ENCODE data around the gene NEAT1. TPM values are rescaled to one million over a fixed set of nuclear protein-coding genes. Genes with fewer than 3 reads are reported as not detected.

Gene NEAT1
- total and polyA plus RNA-seq, 9 of the 15 experiments (the other 6 are each of a cell fraction or from before 2014, with no cell fraction given): 20.1 to 389 (median 62.8) TPM

DNA sequence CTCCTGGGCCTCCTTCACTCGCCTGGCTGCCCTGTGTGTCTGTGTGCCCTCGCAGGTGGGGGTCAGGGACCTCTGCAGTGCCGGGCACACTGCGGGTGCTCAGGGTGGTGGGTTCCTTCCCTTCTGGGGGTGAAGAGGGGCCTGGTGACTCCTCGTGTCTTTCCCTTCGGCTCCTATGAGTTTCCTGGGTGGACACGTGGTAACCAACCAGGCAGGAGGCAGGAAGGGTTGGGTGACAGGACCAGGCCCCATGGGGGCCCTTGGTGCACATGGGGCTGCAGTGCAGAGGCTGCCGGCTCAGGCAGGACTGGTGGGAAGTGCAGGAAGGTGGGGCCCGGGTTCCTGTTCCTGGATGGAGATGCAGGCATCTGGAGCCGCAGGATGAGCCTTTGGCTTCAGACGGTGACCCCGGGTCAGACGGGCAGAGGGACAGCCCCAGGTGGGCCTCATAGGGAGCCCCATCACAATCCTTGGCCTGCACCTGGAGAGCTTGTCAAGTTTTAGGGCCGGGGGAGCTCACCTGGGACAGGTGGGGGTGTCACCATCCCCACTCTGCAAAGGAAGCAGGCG is 26.6 kb upstream of the NEAT1 start:
- ATAC-seq: no peak
- no peaks in the 10 kb centered on the region; the same call in 2 of the 3 replicates for H3K79me2 ChIP-seq (ENCODE audit: control insufficient read depth, insufficient read depth, low read length)
- TF ChIP-seq TCF7 (IDR thresholded peaks at IDR 0.05; ENCODE audit: borderline replicate concordance): no peak
- peak; percentile 35; the same call in 1 of the 2 replicates for TF ChIP-seq RBFOX2 (IDR thresholded peaks at IDR 0.05; ENCODE audit: low read depth, low read length)
- H4K20me1 ChIP-seq (replicated peaks; ENCODE audit: control insufficient read depth, insufficient read depth, low read length): no peaks in the 10 kb centered on the region; the same call in 1 of the 2 replicates
- H3K9me1 ChIP-seq (ENCODE audit: control insufficient read depth, insufficient read depth, low read length): no peaks in the 10 kb centered on the region
- H3K9me3 ChIP-seq (replicated peaks; ENCODE audit: control insufficient read depth, insufficient read depth, low read depth, low read length): no peaks in the 10 kb centered on the region
- BruUV-seq (replicated peaks): no TSS peak
- peaks cover 0 to 58% of the 10 kb centered on the region in 2 experiments; a peak in 2 of 5 replicates for H3K4me1 ChIP-seq (replicated peaks in 1 of 2; ENCODE audit: control insufficient read depth in 2 of 2, insufficient read depth in 2 of 2, low read length in 2 of 2)
- in situ Hi-C loops (cut with MboI): no loop called here
- no peak overlapping the region for H2AFZ ChIP-seq (ENCODE audit: low read depth, low read length)
- no peak overlapping the region for H3K4me2 ChIP-seq (ENCODE audit: insufficient read depth, low read length)
- no peaks in the 10 kb centered on the region for H3K27me3 ChIP-seq (ENCODE audit: control insufficient read depth in 2 of 2, insufficient read depth in 2 of 2, low read length in 2 of 2)
- no peak overlapping the region for H3K27ac ChIP-seq (ENCODE audit: extremely low read depth, low read depth, low read length)
- ChIA-PET POLR2A (interaction anchor here (1.0 to 12.2 kb wide), 6 partner anchors 8 to 104 kb away, joined by 3 to 185 read pairs (median 12); partner anchors contain the start of genes FRMD8, MALAT1 and NEAT1), CTCF (ENCODE audit: low intra/inter-chr PET ratio) (no interaction called here)
- no peak for DNase-seq (ENCODE audit: extremely low read depth in 1 of 4, low spot score in 3 of 4)
- H3K9ac ChIP-seq (ENCODE audit: insufficient read depth in 1 of 2, low read depth in 2 of 2, low read length in 2 of 2): peak overlapping the region in 1 of 2 experiments; percentile 42; a peak in 1 of 4 replicates
- intact Hi-C loops (cut with micrococcal nuclease): no loop called here
- 80% methylated on average over 12 of the region's 15 CpGs for WGBS (ENCODE audit: insufficient coverage, low coverage, missing lambda C conversion rate)
- H3K4me3 ChIP-seq: no peak overlapping the region
- H3K36me3 ChIP-seq (ENCODE audit: control insufficient read depth, insufficient read depth, low read length): peaks cover 77% of the 10 kb centered on the region; the same call in 2 of the 3 replicates
- no peak for FAIRE-seq

Data from K562 (cell line).